Measurements from ENCODE around the gene AKNA.

The AKNA gene

GRCh38 chr9:114371973-114372917 is 15.5 kb downstream of the AKNA start:
- peak overlapping the region; percentile 85 for H3K27ac Mint-ChIP-seq
- no peak overlapping the region for H3K4me3 Mint-ChIP-seq
- H3K36me3 Mint-ChIP-seq (ENCODE audit: low read depth), result peaks cover 10% of the 10 kb centered on the region
- TF ChIP-seq CTCF (IDR thresholded peaks at IDR 0.05), result no peak
- no peaks in the 10 kb centered on the region for H3K27me3 Mint-ChIP-seq (ENCODE audit: low read depth, poor library complexity)
- no peaks in the 10 kb centered on the region for H3K9me3 Mint-ChIP-seq
- peaks cover 40% of the 10 kb centered on the region for H3K4me1 Mint-ChIP-seq
- DNase-seq, result no peak

- H3K27ac Mint-ChIP-seq, result no peak overlapping the region
- H3K4me3 Mint-ChIP-seq, result no peak overlapping the region
- no peak for DNase-seq
- H3K27me3 Mint-ChIP-seq (ENCODE audit: low read depth, poor library complexity), result no peaks in the 10 kb centered on the region
- no peak for TF ChIP-seq CTCF (IDR thresholded peaks at IDR 0.05)
- H3K4me1 Mint-ChIP-seq, result peaks cover 40% of the 10 kb centered on the region
- no peaks in the 10 kb centered on the region for H3K9me3 Mint-ChIP-seq
- H3K36me3 Mint-ChIP-seq (ENCODE audit: low read depth), result peaks cover 10% of the 10 kb centered on the region
These were observed 16.3 kb downstream of the AKNA start for GRCh38 chr9:114371343-114371944.

GRCh38 chr9:114370968-114371320 is 16.8 kb downstream of the AKNA start:
- Mint-ChIP-seq H3K4me3 (no peak overlapping the region), H3K9me3 (no peaks in the 10 kb centered on the region), H3K27ac (no peak overlapping the region), H3K4me1 (peaks cover 40% of the 10 kb centered on the region), H3K27me3 (ENCODE audit: low read depth, poor library complexity) (no peaks in the 10 kb centered on the region), H3K36me3 (ENCODE audit: low read depth) (peaks cover 10% of the 10 kb centered on the region)
- TF ChIP-seq CTCF (IDR thresholded peaks at IDR 0.05), result no peak
- no peak for DNase-seq

GRCh38 chr9:114370251-114370967 is 17.4 kb downstream of the AKNA start:
- no peaks in the 10 kb centered on the region for H3K9me3 Mint-ChIP-seq
- peaks cover 10% of the 10 kb centered on the region for H3K36me3 Mint-ChIP-seq (ENCODE audit: low read depth)
- H3K4me3 Mint-ChIP-seq, result no peak overlapping the region
- no peak for DNase-seq
- H3K27ac Mint-ChIP-seq, result no peak overlapping the region
- no peaks in the 10 kb centered on the region for H3K27me3 Mint-ChIP-seq (ENCODE audit: low read depth, poor library complexity)
- H3K4me1 Mint-ChIP-seq, result peaks cover 40% of the 10 kb centered on the region
- TF ChIP-seq CTCF (IDR thresholded peaks at IDR 0.05), result no peak

GRCh38 chr9:114369216-114370130 is 18.3 kb downstream of the AKNA start:
- peaks cover 41% of the 10 kb centered on the region for H3K4me1 Mint-ChIP-seq
- TF ChIP-seq CTCF (IDR thresholded peaks at IDR 0.05), result no peak
- H3K36me3 Mint-ChIP-seq (ENCODE audit: low read depth), result peaks cover 14% of the 10 kb centered on the region
- H3K27ac Mint-ChIP-seq, result peak overlapping the region; percentile 0
- H3K4me3 Mint-ChIP-seq, result no peak overlapping the region
- no peaks in the 10 kb centered on the region for H3K9me3 Mint-ChIP-seq
- DNase-seq, result no peak
- H3K27me3 Mint-ChIP-seq (ENCODE audit: low read depth, poor library complexity), result no peaks in the 10 kb centered on the region

Data from nephron progenitor cell (in vitro differentiated cells).